ENCODE measurements around the gene NRAP. TPM values are rescaled to one million over a fixed set of nuclear protein-coding genes. Genes with fewer than 3 reads are reported as not detected.

NRAP gene
- polyA plus RNA-seq, 1 donor (not counting 4 experiments of a cell fraction or from before 2014, with no cell fraction given): not detected

- H3K9me1 ChIP-seq (ENCODE audit: control insufficient read depth, extremely low read depth, insufficient read depth, low read length): no peaks in the 10 kb centered on the region
- no peak overlapping the region for H3K27ac ChIP-seq (ENCODE audit: control insufficient read depth, insufficient read depth, low read length)
- no peak for TF ChIP-seq EZH2 (IDR thresholded peaks at IDR 0.05; ENCODE audit: low read length)
- FAIRE-seq: no peak
- H3K9ac ChIP-seq (ENCODE audit: control insufficient read depth, extremely low read depth, insufficient read depth, low read length): no peak overlapping the region
- H3K36me3 ChIP-seq (ENCODE audit: control insufficient read depth in 2 of 2, extremely low read depth in 1 of 2, insufficient read depth in 2 of 2, low read length in 2 of 2): no peaks in the 10 kb centered on the region
- H3K4me2 ChIP-seq (ENCODE audit: control insufficient read depth, extremely low read depth, insufficient read depth, low read depth, low read length): no peak overlapping the region
- dilution Hi-C loops (cut with MboI; ENCODE audit: extremely low pct_ligation_motif_present, low sequenced_read_pairs): no loop called here
- H3K4me1 ChIP-seq (ENCODE audit: control insufficient read depth, extremely low read depth, insufficient read depth, low read length): no peaks in the 10 kb centered on the region
- no peaks in the 10 kb centered on the region for H3K9me3 ChIP-seq (ENCODE audit: control insufficient read depth, low read depth, low read length)
- H3K4me3 ChIP-seq (ENCODE audit: control insufficient read depth in 2 of 3, extremely low read depth in 1 of 3, insufficient read depth in 2 of 3, low read depth in 1 of 3, low read length in 3 of 3): no peak overlapping the region
- H4K20me1 ChIP-seq (ENCODE audit: control insufficient read depth, extremely low read depth, insufficient read depth, low read length): no peaks in the 10 kb centered on the region
- no peaks in the 10 kb centered on the region for H3K79me2 ChIP-seq (ENCODE audit: control insufficient read depth, insufficient read depth, low read length)
- H3K27me3 ChIP-seq (ENCODE audit: control insufficient read depth, extremely low read depth, insufficient read depth, low read length): no peaks in the 10 kb centered on the region
- no peak overlapping the region for H2AFZ ChIP-seq (ENCODE audit: control insufficient read depth, low read length)
- DNase-seq (ENCODE audit: low read depth, low spot score): no peak
Observed at GRCh38 chr10:113566888-113567287, 97.0 kb downstream of the NRAP start.

GRCh38 chr10:113565364-113565763, 98.5 kb downstream of the NRAP start:
- no peak overlapping the region for H3K27ac ChIP-seq (ENCODE audit: control insufficient read depth, insufficient read depth, low read length)
- H4K20me1 ChIP-seq (ENCODE audit: control insufficient read depth, extremely low read depth, insufficient read depth, low read length): no peaks in the 10 kb centered on the region
- TF ChIP-seq, protein P1, sequence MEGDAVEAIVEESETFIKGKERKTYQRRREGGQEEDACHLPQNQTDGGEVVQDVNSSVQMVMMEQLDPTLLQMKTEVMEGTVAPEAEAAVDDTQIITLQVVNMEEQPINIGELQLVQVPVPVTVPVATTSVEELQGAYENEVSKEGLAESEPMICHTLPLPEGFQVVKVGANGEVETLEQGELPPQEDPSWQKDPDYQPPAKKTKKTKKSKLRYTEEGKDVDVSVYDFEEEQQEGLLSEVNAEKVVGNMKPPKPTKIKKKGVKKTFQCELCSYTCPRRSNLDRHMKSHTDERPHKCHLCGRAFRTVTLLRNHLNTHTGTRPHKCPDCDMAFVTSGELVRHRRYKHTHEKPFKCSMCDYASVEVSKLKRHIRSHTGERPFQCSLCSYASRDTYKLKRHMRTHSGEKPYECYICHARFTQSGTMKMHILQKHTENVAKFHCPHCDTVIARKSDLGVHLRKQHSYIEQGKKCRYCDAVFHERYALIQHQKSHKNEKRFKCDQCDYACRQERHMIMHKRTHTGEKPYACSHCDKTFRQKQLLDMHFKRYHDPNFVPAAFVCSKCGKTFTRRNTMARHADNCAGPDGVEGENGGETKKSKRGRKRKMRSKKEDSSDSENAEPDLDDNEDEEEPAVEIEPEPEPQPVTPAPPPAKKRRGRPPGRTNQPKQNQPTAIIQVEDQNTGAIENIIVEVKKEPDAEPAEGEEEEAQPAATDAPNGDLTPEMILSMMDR (optimal IDR thresholded peaks at IDR 0.05 in 1 of 3, IDR thresholded peaks at IDR 0.05 in 1 of 3, conservative IDR thresholded peaks at IDR 0.05 in 1 of 3; ENCODE audit: extremely low read depth in 1 of 3, insufficient read depth in 2 of 3, low read length in 3 of 3): no peak
- no peak for TF ChIP-seq EZH2 (IDR thresholded peaks at IDR 0.05; ENCODE audit: low read length)
- H3K36me3 ChIP-seq (ENCODE audit: control insufficient read depth in 2 of 2, extremely low read depth in 1 of 2, insufficient read depth in 2 of 2, low read length in 2 of 2): no peaks in the 10 kb centered on the region
- H3K9ac ChIP-seq (ENCODE audit: control insufficient read depth, extremely low read depth, insufficient read depth, low read length): no peak overlapping the region
- no peak overlapping the region for H3K4me2 ChIP-seq (ENCODE audit: control insufficient read depth, extremely low read depth, insufficient read depth, low read depth, low read length)
- FAIRE-seq: no peak
- no peaks in the 10 kb centered on the region for H3K27me3 ChIP-seq (ENCODE audit: control insufficient read depth, extremely low read depth, insufficient read depth, low read length)
- no peak overlapping the region for H2AFZ ChIP-seq (ENCODE audit: control insufficient read depth, low read length)
- H3K9me3 ChIP-seq (ENCODE audit: control insufficient read depth, low read depth, low read length): no peaks in the 10 kb centered on the region
- no peaks in the 10 kb centered on the region for H3K9me1 ChIP-seq (ENCODE audit: control insufficient read depth, extremely low read depth, insufficient read depth, low read length)
- DNase-seq (ENCODE audit: low read depth, low spot score): no peak
- H3K4me1 ChIP-seq (ENCODE audit: control insufficient read depth, extremely low read depth, insufficient read depth, low read length): no peaks in the 10 kb centered on the region
- no peaks in the 10 kb centered on the region for H3K79me2 ChIP-seq (ENCODE audit: control insufficient read depth, insufficient read depth, low read length)
- no peak overlapping the region for H3K4me3 ChIP-seq (ENCODE audit: control insufficient read depth in 2 of 3, extremely low read depth in 1 of 3, insufficient read depth in 2 of 3, low read depth in 1 of 3, low read length in 3 of 3)
- dilution Hi-C loops (cut with MboI; ENCODE audit: extremely low pct_ligation_motif_present, low sequenced_read_pairs): no loop called here
